Measurements from ENCODE around the gene CRIM1. TPM values are rescaled to one million over a fixed set of nuclear protein-coding genes. Genes with fewer than 3 reads are reported as not detected.

The CRIM1 gene
- total and polyA plus RNA-seq, 2 of the 8 experiments (the other 6 are each of a cell fraction or from before 2014, with no cell fraction given), result 9.4 to 28.4 TPM

- WGBS, 2 experiments (ENCODE audit: extremely low coverage in 1 of 2, insufficient coverage in 1 of 2, insufficient read length in 1 of 2, insufficient replicate concordance in 2 of 2, low coverage in 1 of 2, low lambda C conversion rate in 2 of 2, missing lambda C conversion rate in 1 of 2), result 84% methylated on average over 3 of the region's 3 CpGs; no CpG with 5 or more reads in 1 of the 2 experiments
- no peak for DNase-seq (ENCODE audit: low read depth in 1 of 2, low spot score in 2 of 2)
- 0 out of 4 replicates have a peak, but pooled peaks cover 0 to 2% of the 10 kb centered on the region in 2 experiments for H3K79me2 ChIP-seq (ENCODE audit: control insufficient read depth in 1 of 2, insufficient read depth in 2 of 2, low read length in 2 of 2)
- H3K27me3 ChIP-seq (replicated peaks in 1 of 4; ENCODE audit: control insufficient read depth in 3 of 4, extremely low read depth in 1 of 4, insufficient read depth in 3 of 4, low read length in 3 of 4), result no peaks in the 10 kb centered on the region
- H3K27ac ChIP-seq (ENCODE audit: low read depth, low read length), result no peak overlapping the region
- H3K4me1 ChIP-seq (replicated peaks in 1 of 4; ENCODE audit: control insufficient read depth in 3 of 4, insufficient read depth in 4 of 4, low read length in 3 of 4), result peaks cover 0 to 3% (median 0%) of the 10 kb centered on the region in 4 experiments; a peak in 1 of 7 replicates
- no peak overlapping the region for H3K23ac ChIP-seq (ENCODE audit: insufficient read length)
- no peaks in the 10 kb centered on the region for H4K20me1 ChIP-seq (replicated peaks in 1 of 2; ENCODE audit: control insufficient read depth in 1 of 2, insufficient read depth in 2 of 2, low read length in 2 of 2)
- TF ChIP-seq CBX8 (IDR thresholded peaks at IDR 0.05; ENCODE audit: borderline replicate concordance, low read depth, low read length), result no peak
- no peak for TF ChIP-seq TBP (IDR thresholded peaks at IDR 0.05; ENCODE audit: low read depth, low read length)
- TF ChIP-seq SIRT6 (IDR thresholded peaks at IDR 0.05; ENCODE audit: low read length), result no peak
- no peak overlapping the region for H3K9ac ChIP-seq (replicated peaks in 1 of 4; ENCODE audit: extremely low read depth in 1 of 4, low read depth in 3 of 4, low read length in 3 of 4)
- H3K4me2 ChIP-seq (ENCODE audit: insufficient read depth in 1 of 2, low read depth in 2 of 2, low read length in 2 of 2), result no peak overlapping the region
- H3K14ac ChIP-seq (ENCODE audit: insufficient read length), result no peak overlapping the region
- no peak overlapping the region for H4K91ac ChIP-seq (replicated peaks; ENCODE audit: insufficient read length, low read length)
- no peak overlapping the region for H4K8ac ChIP-seq (ENCODE audit: extremely low read depth, insufficient read depth, low read length)
- H2AFZ ChIP-seq (ENCODE audit: low read length), result no peak overlapping the region
- H2BK120ac ChIP-seq (replicated peaks; ENCODE audit: low read depth, low read length), result no peak overlapping the region
- H3K56ac ChIP-seq (replicated peaks; ENCODE audit: insufficient read length, low read depth, low read length), result no peak overlapping the region
- no peaks in the 10 kb centered on the region for H3K23me2 ChIP-seq (ENCODE audit: low read depth, low read length)
- FAIRE-seq, result no peak
- no peak overlapping the region for H2BK20ac ChIP-seq (ENCODE audit: low read length)
- H2BK15ac ChIP-seq (ENCODE audit: low read length), result no peak overlapping the region
- no peak overlapping the region for H3K4me3 ChIP-seq (ENCODE audit: extremely low read depth in 1 of 4, insufficient read depth in 2 of 4, low read depth in 3 of 4, low read length in 4 of 4)
- H3K79me1 ChIP-seq (ENCODE audit: low read depth, low read length), result peaks cover 3% of the 10 kb centered on the region; the same call in 1 of the 2 replicates
- ChIA-PET POLR2A (ENCODE audit: partially characterized antibody) (interaction anchor here (1.0 kb wide), 1 partner anchor 17 kb away, joined by 3 read pairs; no protein-coding TSS in a partner anchor), CTCF (ENCODE audit: partially characterized antibody) (interaction anchor here (0.6 to 1.7 kb wide), 5 partner anchors 13 to 216 kb away, joined by 3 to 6 read pairs (median 4); no protein-coding TSS in a partner anchor)
- no peak overlapping the region for H4K5ac ChIP-seq (ENCODE audit: insufficient read length, low read depth, low read length)
- no peaks in the 10 kb centered on the region for H3K9me3 ChIP-seq (ENCODE audit: insufficient read depth in 2 of 2, low read depth in 1 of 2, low read length in 1 of 2)
- H3K18ac ChIP-seq (ENCODE audit: extremely low read depth, low read length), result no peak overlapping the region
- H2BK12ac ChIP-seq (ENCODE audit: low read depth, low read length), result no peak overlapping the region
- H2AK5ac ChIP-seq (ENCODE audit: low read depth, low read length), result no peak overlapping the region
- no peak overlapping the region for H2BK5ac ChIP-seq (ENCODE audit: low read depth, low read length)
- no peak overlapping the region for H3K4ac ChIP-seq (replicated peaks; ENCODE audit: insufficient read length, low read depth, low read length)
- H3K36me3 ChIP-seq (ENCODE audit: control insufficient read depth in 2 of 4, insufficient read depth in 4 of 4, low read length in 3 of 4), result no peaks in the 10 kb centered on the region
Observed at GRCh38 chr2:36569267-36569856, 213.8 kb downstream of the CRIM1 start.
